Kidney (tissue), 14 donors: ENCODE data around the gene TMEM178B. TPM values are rescaled to one million over a fixed set of nuclear protein-coding genes. Genes with fewer than 3 reads are reported as not detected.

Experiments used
- DNase-seq, 5 donors: peaks; one replicate each; pipeline ENCODE4 v3.0.0-alpha.2; 2013 to 2020
- FAIRE-seq: peaks from 2 replicates; lab custom pipeline; 2012; peaks lifted over from hg19 to GRCh38; lab: Jason Lieb, UNC
- H3K27ac ChIP-seq, 2 donors: one replicate each; pipeline ENCODE4 v1.7.0; 2013; ENCODE audit warnings: low read depth in 2 of 2, low read length in 2 of 2, inconsistent platforms in 1 of 2
- H3K27me3 ChIP-seq: one replicate; pipeline ENCODE4 v1.7.1; 2013; ENCODE audit warnings: low read length, inconsistent platforms; ENCODE audit not compliant: control insufficient read depth, insufficient read depth
- H3K36me3 ChIP-seq, 3 donors: one replicate each; pipeline versions ENCODE4 v1.7.0 to v1.7.1; 2013; ENCODE audit warnings: low read length in 3 of 3, control low read depth in 1 of 3, inconsistent platforms in 1 of 3; ENCODE audit not compliant: insufficient read depth in 3 of 3, control insufficient read depth in 2 of 3
- H3K4me1 ChIP-seq, 3 donors: one replicate each; pipeline versions ENCODE4 v1.7.0 to v1.7.1; 2013; ENCODE audit warnings: low read length in 3 of 3, inconsistent platforms in 1 of 3, low read depth in 1 of 3; ENCODE audit not compliant: control insufficient read depth in 2 of 3, insufficient read depth in 2 of 3
- H3K4me3 ChIP-seq, 3 donors: one replicate each; pipeline versions ENCODE4 v1.7.0 to v1.8.1; 2013; ENCODE audit warnings: low read length in 3 of 3, control low read depth in 1 of 3, inconsistent platforms in 1 of 3
- H3K9ac ChIP-seq, 3 donors: one replicate each; pipeline versions ENCODE4 v1.7.0 to v1.7.1; 2013; ENCODE audit warnings: low read length in 3 of 3, control low read depth in 1 of 3, inconsistent platforms in 1 of 3
- H3K9me3 ChIP-seq, 3 donors: one replicate each; pipeline versions ENCODE4 v1.7.0 to v1.7.1; 2013; ENCODE audit warnings: low read length in 3 of 3, control low read depth in 1 of 3, inconsistent platforms in 1 of 3; ENCODE audit not compliant: control insufficient read depth in 2 of 3, insufficient read depth in 1 of 3
- CTCF ChIP-seq: IDR thresholded peaks from 3 replicates; pipeline ENCODE4 v1.5.1; 2012; ENCODE audit warnings: mild to moderate bottlenecking, moderate library complexity, borderline replicate concordance; ENCODE audit not compliant: insufficient read depth; ENCODE audit errors: extremely low read depth
- intact Hi-C: fragments of 100-400 bp; cut with DNase I; formaldehyde crosslinking; loops from one replicate; pipeline ENCODE4 v1.11.1; 2022
- polyA plus RNA-seq: library from polyadenylated mRNA; stranded (reverse); fragments of 350-450 nt; fragmentation: Illumina TruSeq; extraction: RNeasy Lipid Tissue Mini Kit (QIAGEN cat#74804); gene quantifications from one replicate; pipeline ENCODE4 v1.2.3, GENCODE V29; 2014; ENCODE audit warnings: low read depth, low replicate concordance; ENCODE audit not compliant: insufficient read depth
- total RNA-seq: library from RNA; stranded (reverse); fragmentation: NEBNext Ultra II Directional; extraction: Animal tissue kit (Norgen Biotek cat#: 25700); gene quantifications from one replicate; pipeline ENCODE4 v1.2.1, GENCODE V29; 2021
- donor health status: control.
- donor health status: control.
- donor health status: control.
- donor health status: control.
- donor health status: control.
- donor health status: DM: yes; HTN: yes; CAD: no.
- donor health status: Normal renal cell carcinoma (clear cell type).

The TMEM178B gene
- total and polyA plus RNA-seq, 2 donors from 2014 or later = 0.58 to 20.0 TPM

DNA sequence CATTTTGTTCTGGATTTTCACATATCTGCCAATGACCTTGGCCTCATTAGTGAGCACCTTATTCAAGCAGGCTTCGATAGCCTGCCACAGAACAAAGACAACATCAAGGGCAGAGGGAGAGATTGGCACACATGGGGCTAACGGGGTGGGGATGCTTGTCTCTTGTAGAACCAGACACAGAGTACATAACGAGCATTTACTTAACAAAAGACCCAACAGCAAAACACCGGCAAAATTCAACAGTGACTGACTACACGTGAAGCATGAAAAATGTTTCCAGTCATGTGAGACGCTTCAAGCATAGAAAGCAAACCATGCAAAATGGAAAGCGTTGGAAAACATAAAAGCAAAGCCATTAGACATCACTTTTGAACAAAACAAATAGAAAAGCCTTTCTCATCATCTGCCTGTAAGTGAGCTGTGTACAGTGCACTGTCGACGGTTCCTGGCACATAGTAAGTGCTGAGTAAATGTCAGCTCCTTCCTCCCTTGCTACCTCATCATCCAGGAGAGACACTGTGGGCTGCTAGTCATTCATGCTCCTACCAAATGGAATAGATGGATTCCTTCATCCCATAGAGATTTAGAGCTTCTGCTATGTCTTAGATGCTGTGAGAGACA lies 342.9 kb downstream of the TMEM178B start:
- intact Hi-C loops = no loop called here

GRCh38 chr7:141417506-141417905 lies 343.6 kb downstream of the TMEM178B start:
- FAIRE-seq (no peak), DNase-seq (no peak)
- H3K27me3 ChIP-seq = no peaks in the 10 kb centered on the region
- no peaks in the 10 kb centered on the region for H3K4me1 ChIP-seq
- intact Hi-C loops = no loop called here
- H3K4me3 ChIP-seq = no peak overlapping the region
- no peak for TF ChIP-seq CTCF
- no peaks in the 10 kb centered on the region for H3K9me3 ChIP-seq
- H3K9ac ChIP-seq = no peak overlapping the region
- no peaks in the 10 kb centered on the region for H3K36me3 ChIP-seq
- no peak overlapping the region for H3K27ac ChIP-seq

More for the DNA sequence above, 342.9 kb downstream of the TMEM178B start:
- no peaks in the 10 kb centered on the region for H3K4me1 ChIP-seq
- no peak overlapping the region for H3K27ac ChIP-seq
- TF ChIP-seq CTCF = no peak
- no peaks in the 10 kb centered on the region for H3K36me3 ChIP-seq
- no peaks in the 10 kb centered on the region for H3K27me3 ChIP-seq
- no peak for FAIRE-seq
- H3K4me3 ChIP-seq = no peak overlapping the region
- no peak overlapping the region for H3K9ac ChIP-seq
- H3K9me3 ChIP-seq = no peaks in the 10 kb centered on the region
- no peak for DNase-seq

DNA sequence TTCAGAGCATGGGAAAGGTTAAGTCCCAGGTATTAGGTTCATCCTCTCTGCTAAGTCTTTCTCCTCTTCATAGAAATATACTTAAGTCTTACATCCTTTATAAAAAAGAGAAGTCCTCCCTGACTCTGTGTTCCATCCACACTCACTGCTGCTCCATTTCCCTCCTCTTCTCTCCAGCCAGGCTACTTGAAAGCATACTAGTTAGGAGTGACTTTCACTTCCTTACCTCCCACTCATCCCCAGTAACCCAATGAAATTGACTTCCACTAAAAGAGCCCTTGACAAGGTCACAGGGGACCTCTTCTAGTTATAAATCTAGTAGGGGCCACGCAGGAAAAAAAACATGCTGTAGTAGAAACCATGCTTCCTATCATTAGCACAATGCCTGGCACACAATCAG lies 344.2 kb downstream of the TMEM178B start:
- no peak overlapping the region for H3K27ac ChIP-seq
- DNase-seq = no peak
- no peak for FAIRE-seq
- H3K4me3 ChIP-seq = no peak overlapping the region
- TF ChIP-seq CTCF = no peak
- no peaks in the 10 kb centered on the region for H3K36me3 ChIP-seq
- H3K9ac ChIP-seq = no peak overlapping the region
- intact Hi-C loops = no loop called here
- no peaks in the 10 kb centered on the region for H3K9me3 ChIP-seq
- no peaks in the 10 kb centered on the region for H3K4me1 ChIP-seq
- no peaks in the 10 kb centered on the region for H3K27me3 ChIP-seq

GRCh38 chr7:141421306-141421705 lies 347.4 kb downstream of the TMEM178B start:
- no peak for TF ChIP-seq CTCF
- DNase-seq = no peak
- no peaks in the 10 kb centered on the region for H3K9me3 ChIP-seq
- H3K9ac ChIP-seq = no peak overlapping the region
- no peaks in the 10 kb centered on the region for H3K4me1 ChIP-seq
- H3K27me3 ChIP-seq = no peaks in the 10 kb centered on the region
- H3K36me3 ChIP-seq = no peaks in the 10 kb centered on the region
- no peak overlapping the region for H3K27ac ChIP-seq
- no peak for FAIRE-seq
- no peak overlapping the region for H3K4me3 ChIP-seq
- intact Hi-C loops = no loop called here
